SK-N-SH (cell line): ENCODE measurements around the gene ZBTB26. TPM values are rescaled to one million over a fixed set of nuclear protein-coding genes. Genes with fewer than 3 reads are reported as not detected.
A peak's percentile ranks its signal among the peaks of the same experiment; 100 is the strongest.

Experiments
- CTCF ChIA-PET: fragments of 300-600, 350-600 bp; formaldehyde crosslinking; extraction: SDS; loops from one replicate; lab custom pipeline; 2021; lab: Yijun Ruan, JAX
- POLR2A ChIA-PET: fragments of 350-600 bp; sonication (Branson Sonifier 250); formaldehyde crosslinking; extraction: SDS; loops from one replicate; lab custom pipeline; 2020; ENCODE audit warnings: antibody characterized with exemption, inconsistent platforms; lab: Yijun Ruan, JAX
- DNase-seq: peaks from one replicate; pipeline ENCODE4 v3.0.0; 2012
- H2AFZ ChIP-seq: fragments of 200-600 bp; sonication (generic); 2 replicates; pipeline ENCODE4 v1.8.1; 2016; ENCODE audit warnings: antibody characterized with exemption, mild to moderate bottlenecking, low read depth
- H3F3A ChIP-seq: fragments of 200-600 bp; sonication (generic); replicated peaks from 2 replicates; pipeline ENCODE3; 2016; ENCODE audit warnings: antibody characterized with exemption, mild to moderate bottlenecking; ENCODE audit not compliant: insufficient read depth
- H3K27ac ChIP-seq, 2 experiments: fragments of 200-500 bp in 1 of 2; fragments of 200-600 bp in 1 of 2; sonication (Bioruptor generic) in 1 of 2; sonication (generic), shearing (Covaris generic) in 1 of 2; 2 replicates each; pipeline versions ENCODE4 v1.5.1 to v1.6.1; 2014 to 2016; ENCODE audit warnings: low read depth in 2 of 2, inconsistent platforms in 1 of 2, low read length in 1 of 2, mild to moderate bottlenecking in 1 of 2, mixed read lengths in 1 of 2
- H3K27me3 ChIP-seq: fragments of 200-600 bp; sonication (generic), shearing (Covaris generic); 2 replicates; pipeline ENCODE4 v1.6.1; 2016; ENCODE audit warnings: mixed run types; ENCODE audit not compliant: insufficient read depth
- H3K36me3 ChIP-seq, 2 experiments: fragments of 200-500 bp in 1 of 2; fragments of 200-600 bp in 1 of 2; sonication (Bioruptor generic) in 1 of 2; sonication (generic) in 1 of 2; replicated peaks in 1 of 2; 2 replicates each; pipeline versions ENCODE3 to v1.5.1; 2014 to 2016; ENCODE audit warnings: low read length in 1 of 2, mild to moderate bottlenecking in 1 of 2; ENCODE audit not compliant: insufficient read depth in 2 of 2, control insufficient read depth in 1 of 2
- H3K4me1 ChIP-seq, 2 experiments: fragments of 200-500 bp in 1 of 2; fragments of 200-600 bp in 1 of 2; sonication (Bioruptor generic) in 1 of 2; sonication (generic), shearing (Covaris generic) in 1 of 2; 2 replicates each; pipeline versions ENCODE4 v1.5.1 to v1.6.1; 2014 to 2016; ENCODE audit warnings: low read depth in 1 of 2, low read length in 1 of 2, mixed run types in 1 of 2; ENCODE audit not compliant: insufficient read depth in 2 of 2, control insufficient read depth in 1 of 2
- H3K4me2 ChIP-seq: fragments of 200-600 bp; sonication (generic), shearing (Covaris generic); 2 replicates; pipeline ENCODE4 v1.6.1; 2017; ENCODE audit warnings: mixed run types
- H3K4me3 ChIP-seq, 2 experiments: fragments of 200-500 bp in 1 of 2; fragments of 200-600 bp in 1 of 2; sonication (Bioruptor generic) in 1 of 2; sonication (generic), shearing (Covaris generic) in 1 of 2; 2 replicates each; pipeline versions ENCODE4 v1.5.1 to v1.8.1; 2014 to 2016; ENCODE audit warnings: low read depth in 2 of 2, inconsistent platforms in 1 of 2, low read length in 1 of 2, mild to moderate bottlenecking in 1 of 2, mixed read lengths in 1 of 2, moderate library complexity in 1 of 2
- H3K79me2 ChIP-seq: fragments of 200-600 bp; sonication (generic); 2 replicates; pipeline ENCODE4 v1.8.1; 2017; ENCODE audit warnings: mild to moderate bottlenecking; ENCODE audit not compliant: insufficient read depth
- H3K9ac ChIP-seq: fragments of 200-600 bp; sonication (generic); 2 replicates; pipeline ENCODE4 v1.6.1; 2017; ENCODE audit warnings: mixed run types
- H3K9me2 ChIP-seq: fragments of 200-600 bp; sonication (generic); 2 replicates; pipeline ENCODE4 v1.6.1; 2017; ENCODE audit warnings: mixed run types
- H3K9me3 ChIP-seq: fragments of 200-600 bp; sonication (generic); 2 replicates; pipeline ENCODE4 v1.6.1; 2017; ENCODE audit warnings: mixed run types, mild to moderate bottlenecking, moderate library complexity
- H4K20me1 ChIP-seq: fragments of 200-600 bp; sonication (generic); 2 replicates; pipeline ENCODE4 v1.6.1; 2017; ENCODE audit warnings: mild to moderate bottlenecking, mixed run types; ENCODE audit not compliant: insufficient read depth
- MEF2A ChIP-seq: IDR thresholded peaks from 2 replicates; pipeline ENCODE4 v1.4.0; 2012; ENCODE audit warnings: low read depth, borderline replicate concordance
- TCF12 ChIP-seq: IDR thresholded peaks from 2 replicates; pipeline ENCODE4 v1.4.0; 2012
- WGBS: methylation state at CpG from one replicate; pipeline ENCODE4 v1.1.6; 2017; ENCODE audit warnings: low lambda C conversion rate; 5-methylcytosine and 5-hydroxymethylcytosine counted together
- polyA plus RNA-seq, 3 experiments: library from polyadenylated mRNA; depleted of rRNA; stranded (reverse); fragments of >200 nt; gene quantifications; 2 replicates each; pipeline ENCODE4 v1.2.3, GENCODE V29; 2012
- TF ChIP-seq, protein P1 (sequence below): IDR thresholded peaks from 2 replicates; pipeline ENCODE4; 2012
- TF ChIP-seq, protein P2 (sequence below): IDR thresholded peaks from 2 replicates; pipeline ENCODE4 v1.4.0; 2012; ENCODE audit warnings: low read depth, borderline replicate concordance
- TF ChIP-seq, protein P3 (sequence below): fragments of 150-350 bp; IDR thresholded peaks from 2 replicates; pipeline ENCODE4 v1.6.1; 2017; ENCODE audit warnings: antibody characterized with exemption, low read length, low read depth, borderline replicate concordance
- TF ChIP-seq, protein P4 (sequence below): IDR thresholded peaks from 2 replicates; pipeline ENCODE4 v1.4.0; 2012; ENCODE audit warnings: low read depth
- TF ChIP-seq, protein P5 (sequence below): IDR thresholded peaks from 2 replicates; pipeline ENCODE4 v1.6.1; 2012; ENCODE audit warnings: mild to moderate bottlenecking, low read depth, low read length, moderate library complexity

ZBTB26 gene
- polyA plus RNA-seq, 1 of the 3 experiments (the other 2 are of a cell fraction) = 3.9 TPM

DNA sequence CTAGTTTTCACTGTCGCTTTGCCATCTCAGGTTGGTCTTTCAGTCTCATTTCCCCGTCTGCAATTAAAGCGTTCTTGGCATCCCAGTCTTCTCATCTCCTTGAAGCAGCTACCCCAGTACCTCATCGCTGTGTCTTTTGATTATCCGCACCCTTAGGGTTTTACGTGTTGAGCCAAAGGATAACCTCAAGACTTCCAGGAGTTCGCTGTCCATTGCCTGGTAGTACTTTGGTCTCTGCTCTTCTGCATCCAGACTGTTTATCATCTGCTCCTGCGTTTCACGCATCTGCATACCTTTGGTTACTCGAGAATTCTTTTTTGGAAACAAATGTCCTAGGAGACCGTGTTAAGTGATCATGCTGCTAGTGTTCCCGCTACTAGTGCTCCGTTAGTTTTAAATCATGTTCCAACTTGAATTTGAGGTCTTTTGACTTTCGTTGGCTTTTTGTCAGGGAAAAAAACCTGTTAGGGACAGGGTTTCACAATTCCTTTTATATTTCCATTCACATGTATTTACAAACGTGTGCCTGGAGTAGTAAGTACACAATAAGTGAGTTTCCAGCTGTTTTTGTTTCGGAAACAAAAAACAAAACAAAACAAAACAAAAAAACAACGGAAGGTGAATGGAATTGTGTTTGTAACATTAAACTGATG lies 10.4 kb upstream of the ZBTB26 start:
- Histone ChIP-seq H3F3A (peaks cover 19% of the 10 kb centered on the region), H3K27ac (peak overlapping the region; percentile 76 to 82), H3K9me3 (no peaks in the 10 kb centered on the region), H3K4me1 (peaks cover 0 to 15% of the 10 kb centered on the region in 2 experiments; a peak in 2 of 4 replicates), H3K4me3 (peak overlapping the region; percentile 71 to 76), H3K9me2 (no peaks in the 10 kb centered on the region), H3K27me3 (no peaks in the 10 kb centered on the region)
- 11% methylated on average over 17 of the region's 17 CpGs for WGBS
- CTCF ChIA-PET = interaction anchor here (1.0 to 1.2 kb wide), 3 partner anchors 9 to 444 kb away, joined by 3 to 5 read pairs (median 3); no protein-coding TSS in a partner anchor
- no peak for TF ChIP-seq TCF12
- TF ChIP-seq, protein P1, sequence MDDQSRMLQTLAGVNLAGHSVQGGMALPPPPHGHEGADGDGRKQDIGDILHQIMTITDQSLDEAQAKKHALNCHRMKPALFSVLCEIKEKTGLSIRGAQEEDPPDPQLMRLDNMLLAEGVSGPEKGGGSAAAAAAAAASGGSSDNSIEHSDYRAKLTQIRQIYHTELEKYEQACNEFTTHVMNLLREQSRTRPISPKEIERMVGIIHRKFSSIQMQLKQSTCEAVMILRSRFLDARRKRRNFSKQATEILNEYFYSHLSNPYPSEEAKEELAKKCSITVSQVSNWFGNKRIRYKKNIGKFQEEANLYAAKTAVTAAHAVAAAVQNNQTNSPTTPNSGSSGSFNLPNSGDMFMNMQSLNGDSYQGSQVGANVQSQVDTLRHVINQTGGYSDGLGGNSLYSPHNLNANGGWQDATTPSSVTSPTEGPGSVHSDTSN = no peak
- TF ChIP-seq, protein P2, sequence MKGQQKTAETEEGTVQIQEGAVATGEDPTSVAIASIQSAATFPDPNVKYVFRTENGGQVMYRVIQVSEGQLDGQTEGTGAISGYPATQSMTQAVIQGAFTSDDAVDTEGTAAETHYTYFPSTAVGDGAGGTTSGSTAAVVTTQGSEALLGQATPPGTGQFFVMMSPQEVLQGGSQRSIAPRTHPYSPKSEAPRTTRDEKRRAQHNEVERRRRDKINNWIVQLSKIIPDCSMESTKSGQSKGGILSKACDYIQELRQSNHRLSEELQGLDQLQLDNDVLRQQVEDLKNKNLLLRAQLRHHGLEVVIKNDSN = no peak
- TF ChIP-seq, protein P3, sequence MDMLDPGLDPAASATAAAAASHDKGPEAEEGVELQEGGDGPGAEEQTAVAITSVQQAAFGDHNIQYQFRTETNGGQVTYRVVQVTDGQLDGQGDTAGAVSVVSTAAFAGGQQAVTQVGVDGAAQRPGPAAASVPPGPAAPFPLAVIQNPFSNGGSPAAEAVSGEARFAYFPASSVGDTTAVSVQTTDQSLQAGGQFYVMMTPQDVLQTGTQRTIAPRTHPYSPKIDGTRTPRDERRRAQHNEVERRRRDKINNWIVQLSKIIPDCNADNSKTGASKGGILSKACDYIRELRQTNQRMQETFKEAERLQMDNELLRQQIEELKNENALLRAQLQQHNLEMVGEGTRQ = no peak
- TF ChIP-seq MEF2A = no peak
- TF ChIP-seq, protein P4, sequence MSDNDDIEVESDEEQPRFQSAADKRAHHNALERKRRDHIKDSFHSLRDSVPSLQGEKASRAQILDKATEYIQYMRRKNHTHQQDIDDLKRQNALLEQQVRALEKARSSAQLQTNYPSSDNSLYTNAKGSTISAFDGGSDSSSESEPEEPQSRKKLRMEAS = 0 out of 2 replicates have a peak, but pooled peaks have one; percentile 16
- TF ChIP-seq, protein P5, sequence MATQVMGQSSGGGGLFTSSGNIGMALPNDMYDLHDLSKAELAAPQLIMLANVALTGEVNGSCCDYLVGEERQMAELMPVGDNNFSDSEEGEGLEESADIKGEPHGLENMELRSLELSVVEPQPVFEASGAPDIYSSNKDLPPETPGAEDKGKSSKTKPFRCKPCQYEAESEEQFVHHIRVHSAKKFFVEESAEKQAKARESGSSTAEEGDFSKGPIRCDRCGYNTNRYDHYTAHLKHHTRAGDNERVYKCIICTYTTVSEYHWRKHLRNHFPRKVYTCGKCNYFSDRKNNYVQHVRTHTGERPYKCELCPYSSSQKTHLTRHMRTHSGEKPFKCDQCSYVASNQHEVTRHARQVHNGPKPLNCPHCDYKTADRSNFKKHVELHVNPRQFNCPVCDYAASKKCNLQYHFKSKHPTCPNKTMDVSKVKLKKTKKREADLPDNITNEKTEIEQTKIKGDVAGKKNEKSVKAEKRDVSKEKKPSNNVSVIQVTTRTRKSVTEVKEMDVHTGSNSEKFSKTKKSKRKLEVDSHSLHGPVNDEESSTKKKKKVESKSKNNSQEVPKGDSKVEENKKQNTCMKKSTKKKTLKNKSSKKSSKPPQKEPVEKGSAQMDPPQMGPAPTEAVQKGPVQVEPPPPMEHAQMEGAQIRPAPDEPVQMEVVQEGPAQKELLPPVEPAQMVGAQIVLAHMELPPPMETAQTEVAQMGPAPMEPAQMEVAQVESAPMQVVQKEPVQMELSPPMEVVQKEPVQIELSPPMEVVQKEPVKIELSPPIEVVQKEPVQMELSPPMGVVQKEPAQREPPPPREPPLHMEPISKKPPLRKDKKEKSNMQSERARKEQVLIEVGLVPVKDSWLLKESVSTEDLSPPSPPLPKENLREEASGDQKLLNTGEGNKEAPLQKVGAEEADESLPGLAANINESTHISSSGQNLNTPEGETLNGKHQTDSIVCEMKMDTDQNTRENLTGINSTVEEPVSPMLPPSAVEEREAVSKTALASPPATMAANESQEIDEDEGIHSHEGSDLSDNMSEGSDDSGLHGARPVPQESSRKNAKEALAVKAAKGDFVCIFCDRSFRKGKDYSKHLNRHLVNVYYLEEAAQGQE = peak; percentile 91
- TF ChIP-seq, all 33 proteins: peak for 2
- H3K36me3 ChIP-seq = peaks cover 9 to 36% of the 10 kb centered on the region in 2 experiments
- peak overlapping the region; percentile 90 for H3K9ac ChIP-seq
- H3K79me2 ChIP-seq = peaks cover 69% of the 10 kb centered on the region
- peaks cover 46% of the 10 kb centered on the region for H4K20me1 ChIP-seq
- no peak overlapping the region for H2AFZ ChIP-seq
- POLR2A ChIA-PET = interaction anchor here (1.7 kb wide), 2 partner anchors 10 to 28 kb away, joined by 14 to 30 read pairs; partner anchors contain the start of genes ZBTB26 and ZBTB6
- DNase-seq = no peak
- peak overlapping the region; percentile 85 for H3K4me2 ChIP-seq
